K562 (cell line): Measurements from ENCODE around the gene IRF8. TPM values are rescaled to one million over a fixed set of nuclear protein-coding genes. Genes with fewer than 3 reads are reported as not detected.

Experiments used
- ATAC-seq: fragments of 200-7000 bp; cut with Tn5 transposase; 3 replicates; pipeline ENCODE4 v1.9.1; 2020; ENCODE audit warnings: moderate library complexity
- BruUV-seq: library from RNA; stranded (reverse); fragments of 400-500 nt; replicated peaks from 2 replicates; lab custom pipeline; 2021; lab: Mats Ljungman, UMichigan
- CTCF ChIA-PET: fragments of 300-600 bp; formaldehyde crosslinking; extraction: SDS; loops from one replicate; lab custom pipeline; 2021; ENCODE audit warnings: low intra/inter-chr PET ratio; lab: Yijun Ruan, JAX
- POLR2A ChIA-PET: fragments of 300-600, 350-650 bp; sonication (Branson Sonifier 250); formaldehyde crosslinking; extraction: SDS; loops from one replicate; lab custom pipeline; 2021; ENCODE audit warnings: antibody characterized with exemption, inconsistent platforms; lab: Yijun Ruan, JAX
- DNase-seq, 4 experiments: peaks; one replicate each; pipeline versions ENCODE4 v3.0.0 to v3.0.0-alpha.2; 2011 to 2018; ENCODE audit warnings: low spot score in 3 of 4, mixed read lengths in 3 of 4; ENCODE audit errors: extremely low read depth in 1 of 4
- FAIRE-seq: peaks from 2 replicates; lab custom pipeline; 2011; peaks lifted over from hg19 to GRCh38; lab: Jason Lieb, UNC
- H2AFZ ChIP-seq: 2 replicates; pipeline ENCODE4 v1.6.0; 2011; ENCODE audit warnings: low read depth, low read length, control low read depth, inconsistent platforms
- H3K27ac ChIP-seq: fragments of 200-600 bp; 3 replicates; pipeline ENCODE4 v1.8.0; 2011; ENCODE audit warnings: low read depth, mild to moderate bottlenecking, control low read depth, inconsistent platforms, low read length, moderate library complexity, mixed read lengths; ENCODE audit errors: extremely low read depth
- H3K27me3 ChIP-seq, 2 experiments: fragments of 300-600 bp in 1 of 2; 2 replicates in 1 of 2; 3 replicates in 1 of 2; pipeline versions ENCODE4 v1.6.0 to v1.8.0; 2011; ENCODE audit warnings: inconsistent platforms in 2 of 2, low read length in 2 of 2, mild to moderate bottlenecking in 1 of 2, mixed read lengths in 1 of 2, moderate library complexity in 1 of 2; ENCODE audit not compliant: control insufficient read depth in 2 of 2, insufficient read depth in 2 of 2
- H3K36me3 ChIP-seq: fragments of 300-600 bp; 3 replicates; pipeline ENCODE4 v1.8.0; 2011; ENCODE audit warnings: mild to moderate bottlenecking, low read length, inconsistent platforms; ENCODE audit not compliant: control insufficient read depth, insufficient read depth
- H3K4me1 ChIP-seq, 2 experiments: fragments of 200-600 bp in 1 of 2; replicated peaks in 1 of 2; 2 replicates in 1 of 2; 3 replicates in 1 of 2; pipeline versions ENCODE4 v1.5.1 to v1.8.0; 2011; ENCODE audit warnings: inconsistent platforms in 2 of 2, low read length in 2 of 2, mild to moderate bottlenecking in 1 of 2, mixed read lengths in 1 of 2, moderate library complexity in 1 of 2; ENCODE audit not compliant: control insufficient read depth in 2 of 2, insufficient read depth in 2 of 2
- H3K4me2 ChIP-seq: 2 replicates; pipeline ENCODE4 v1.6.1; 2011; ENCODE audit warnings: low read length, control low read depth, inconsistent platforms, mixed read lengths; ENCODE audit not compliant: insufficient read depth
- H3K4me3 ChIP-seq: fragments of 200-600 bp; sonication (generic), shearing (Covaris generic); 2 replicates; pipeline ENCODE4 v1.5.1; 2016; ENCODE audit warnings: control low read depth, inconsistent platforms
- H3K79me2 ChIP-seq: fragments of 200-600 bp; 3 replicates; pipeline ENCODE4 v1.8.0; 2011; ENCODE audit warnings: low read length, inconsistent platforms; ENCODE audit not compliant: control insufficient read depth, insufficient read depth
- H3K9ac ChIP-seq, 2 experiments: 2 replicates each; pipeline versions ENCODE4 v1.6.0 to v1.6.1; 2011; ENCODE audit warnings: low read depth in 2 of 2, low read length in 2 of 2, control low read depth in 1 of 2, inconsistent platforms in 1 of 2, mild to moderate bottlenecking in 1 of 2, mixed read lengths in 1 of 2; ENCODE audit not compliant: insufficient read depth in 1 of 2
- H3K9me1 ChIP-seq: one replicate; pipeline ENCODE4 v1.6.0; 2011; ENCODE audit warnings: inconsistent platforms, mild to moderate bottlenecking, low read length, moderate library complexity; ENCODE audit not compliant: control insufficient read depth, insufficient read depth
- H3K9me3 ChIP-seq: replicated peaks from 2 replicates; pipeline ENCODE4 v1.5.1; 2011; ENCODE audit warnings: low read depth, low read length, inconsistent platforms; ENCODE audit not compliant: control insufficient read depth, insufficient read depth
- H4K20me1 ChIP-seq: replicated peaks from 2 replicates; pipeline ENCODE4 v1.6.1; 2011; ENCODE audit warnings: low read length, inconsistent platforms, mixed read lengths; ENCODE audit not compliant: control insufficient read depth, insufficient read depth
- ARHGAP35 ChIP-seq: fragments of 450-650 bp; IDR thresholded peaks from 2 replicates; pipeline ENCODE4 v1.6.1; 2018; ENCODE audit not compliant: partially characterized antibody
- CBX8 ChIP-seq: fragments of 200-600 bp; sonication (generic); IDR thresholded peaks from 2 replicates; pipeline ENCODE4 v1.6.1; 2012; ENCODE audit warnings: borderline replicate concordance, mixed run types, low read depth, mild to moderate bottlenecking, moderate library complexity, mixed read lengths, low read length, control low read depth, inconsistent platforms; ENCODE audit not compliant: poor library complexity, severe bottlenecking; ENCODE audit errors: extremely low read depth
- CEBPG ChIP-seq, 3 experiments: fragments of 200-800 bp in 1 of 3; sonication (Bioruptor generic) in 1 of 3; sonication (generic) in 1 of 3; formaldehyde crosslinking in 1 of 3; IDR thresholded peaks in 2 of 3; conservative IDR thresholded peaks in 1 of 3; 2 replicates each; pipeline versions ENCODE4 v1.6.1 to v1.8.0; 2016 to 2022; ENCODE audit warnings: missing compliant biosample characterization in 2 of 3, missing genetic modification characterization in 2 of 3, mild to moderate bottlenecking in 1 of 3, missing genetic modification reagents in 1 of 3
- CREM ChIP-seq: IDR thresholded peaks from 2 replicates; pipeline ENCODE4 v1.6.1; 2014; ENCODE audit warnings: antibody characterized with exemption, low read depth
- MAFF ChIP-seq: IDR thresholded peaks from 2 replicates; pipeline ENCODE4 v1.6.1; 2012; ENCODE audit warnings: low read length, improper control_type of control experiment
- MXD1 ChIP-seq: fragments of 250-450 bp; sonication (Bioruptor Pico); IDR thresholded peaks from 2 replicates; pipeline ENCODE4 v1.8.0; 2021; ENCODE audit warnings: borderline replicate concordance, mild to moderate bottlenecking, moderate library complexity; ENCODE audit not compliant: poor library complexity, severe bottlenecking
- RBM34 ChIP-seq: fragments of 200-400 bp; formaldehyde crosslinking; IDR thresholded peaks from 2 replicates; pipeline ENCODE4 v1.6.1; 2018; ENCODE audit warnings: low read length, borderline replicate concordance; ENCODE audit not compliant: insufficient read depth
- SIX5 ChIP-seq, 2 experiments: IDR thresholded peaks; 2 replicates each; pipeline ENCODE4 v1.6.1; 2011; ENCODE audit warnings: low read length in 2 of 2, borderline replicate concordance in 1 of 2, low read depth in 1 of 2, mild to moderate bottlenecking in 1 of 2, moderate library complexity in 1 of 2; ENCODE audit not compliant: insufficient read depth in 1 of 2
- XRCC3 ChIP-seq: fragments of 450-650 bp; IDR thresholded peaks from 2 replicates; pipeline ENCODE4 v1.6.1; 2017; ENCODE audit warnings: mild to moderate bottlenecking, moderate library complexity
- ZFPM2 ChIP-seq: fragments of 250-450 bp; sonication (Bioruptor Pico); IDR thresholded peaks from 2 replicates; pipeline ENCODE4 v1.5.1; 2022; ENCODE audit warnings: mild to moderate bottlenecking
- ZNF644 ChIP-seq: fragments of 200-800 bp; sonication (Bioruptor generic); IDR thresholded peaks from 2 replicates; pipeline ENCODE4 v1.6.1; 2016; ENCODE audit warnings: low read depth, missing genetic modification characterization, missing compliant biosample characterization
- WGBS: fragments of 100-300 bp; shearing (Covaris generic); methylation state at CpG from one replicate; pipeline ENCODE4 v1.1.6; 2016; ENCODE audit warnings: low coverage, mixed read lengths; ENCODE audit not compliant: insufficient coverage; ENCODE audit errors: missing lambda C conversion rate; 5-methylcytosine and 5-hydroxymethylcytosine counted together
- in situ Hi-C: fragments of 300-500 bp; cut with MboI; formaldehyde crosslinking; loops from 4 replicates; pipeline ENCODE4 v1.15.0; 2018; ENCODE audit warnings: inconsistent platforms, mixed read lengths
- intact Hi-C: fragments of 100-400 bp; cut with micrococcal nuclease; formaldehyde crosslinking; loops from 2 replicates; pipeline ENCODE4 v1.14.2; 2022
- polyA plus RNA-seq, 8 experiments: library from polyadenylated mRNA; depleted of rRNA in 4 of 8; stranded (reverse) in 5 of 8; unstranded in 3 of 8; fragments of >200 nt; fragmentation: Nextera tagmentation in 2 of 8; fragmentation: Illumina TruSeq in 1 of 8; extraction: Ambion mirVana in 2 of 8; extraction: Trizol in 1 of 8; gene quantifications; 2 replicates each; pipeline versions ENCODE4 v1.2.1 to v1.2.3, GENCODE V29; 2011 to 2014; ENCODE audit warnings: inconsistent platforms in 1 of 8, missing spikeins in 1 of 8
- total RNA-seq, 7 experiments: library from RNA; depleted of rRNA in 6 of 7; stranded (reverse); fragments of >200 nt in 6 of 7; fragmentation: Illumina TruSeq in 2 of 7; extraction: Trizol in 2 of 7; gene quantifications; 2 replicates each; pipeline versions ENCODE4 v1.2.1 to v1.2.3, GENCODE V29; 2011 to 2021; ENCODE audit warnings: low replicate concordance in 1 of 7
- TF ChIP-seq, protein P1 (sequence below): sonication (generic); formaldehyde crosslinking; IDR thresholded peaks from 2 replicates; pipeline ENCODE4 v1.8.0; 2022; ENCODE audit warnings: mild to moderate bottlenecking, missing genetic modification reagents
- TF ChIP-seq, protein P2 (sequence below): fragments of 450-650 bp; IDR thresholded peaks from 2 replicates; pipeline ENCODE4 v1.7.1; 2018; ENCODE audit warnings: mild to moderate bottlenecking, low read depth; ENCODE audit not compliant: partially characterized antibody

IRF8 gene
- total and polyA plus RNA-seq, 9 of the 15 experiments (the other 6 are each of a cell fraction or from before 2014, with no cell fraction given) = 0.01 to 0.98 TPM; not detected in 7

DNA sequence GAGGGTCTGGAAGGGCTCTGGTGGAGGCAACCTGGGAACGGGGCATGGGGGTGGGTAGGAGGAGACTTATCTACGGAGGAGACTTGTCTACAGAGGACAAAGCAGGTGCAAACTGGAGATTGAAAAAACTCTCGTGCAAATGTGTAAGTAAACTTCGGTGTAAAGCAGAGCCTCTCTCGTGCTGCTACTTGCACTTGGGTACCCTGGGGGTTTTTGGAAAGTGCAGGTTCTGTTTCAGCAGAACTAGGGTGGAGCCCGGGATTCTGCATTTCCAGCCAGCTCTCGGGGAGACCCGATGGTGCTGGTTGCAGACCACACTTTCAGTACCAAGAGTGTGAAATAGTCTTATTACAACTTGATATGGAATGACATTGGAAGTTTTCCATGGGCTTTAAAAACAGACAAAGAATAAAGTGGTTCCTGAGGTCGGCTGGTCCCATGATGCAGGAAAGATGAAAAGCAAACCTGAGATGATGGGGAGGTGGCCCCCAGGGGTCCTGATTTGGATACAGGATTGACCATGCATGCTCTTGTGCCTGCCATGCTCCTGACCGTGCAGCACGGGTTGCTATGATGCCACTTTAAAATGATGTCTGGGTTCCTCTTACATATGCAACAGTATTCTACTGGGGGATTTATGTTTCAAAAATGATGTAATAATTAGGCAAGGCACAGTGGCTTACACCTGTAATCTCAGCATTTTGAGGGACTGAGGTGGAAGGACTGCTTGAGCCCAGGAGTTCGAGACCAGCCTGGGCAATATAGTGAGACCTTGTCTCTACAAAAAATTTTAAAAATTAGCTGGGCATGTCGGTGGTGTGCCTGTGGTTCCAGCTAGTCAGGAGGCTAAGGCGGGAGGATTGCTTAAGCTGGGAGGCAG is 69.3 kb downstream of the IRF8 start:
- H3K4me3 ChIP-seq = no peak overlapping the region
- DNase-seq = no peak
- H3K4me1 ChIP-seq = no peaks in the 10 kb centered on the region
- CTCF ChIA-PET = no interaction called here
- TF ChIP-seq ZFPM2 (no peak), CREM (no peak), RBM34 (no peak), MXD1 (CRISPR knock-in tag) (no peak), MAFF (no peak), CEBPG (CRISPR knock-in tag; IDR thresholded peaks at IDR 0.05) (no peak), CEBPG (tag; conservative IDR thresholded peaks at IDR 0.05 in 1 of 2, IDR thresholded peaks at IDR 0.05 in 1 of 2) (no peak), CBX8 (no peak), XRCC3 (no peak), SIX5 (IDR thresholded peaks at IDR 0.05; ENCODE audit: borderline replicate concordance in 1 of 2, insufficient read depth in 1 of 2, low read depth in 1 of 2, low read length in 2 of 2) (no peak), ARHGAP35 (no peak), ZNF644 (tag) (no peak)
- TF ChIP-seq, protein P1, sequence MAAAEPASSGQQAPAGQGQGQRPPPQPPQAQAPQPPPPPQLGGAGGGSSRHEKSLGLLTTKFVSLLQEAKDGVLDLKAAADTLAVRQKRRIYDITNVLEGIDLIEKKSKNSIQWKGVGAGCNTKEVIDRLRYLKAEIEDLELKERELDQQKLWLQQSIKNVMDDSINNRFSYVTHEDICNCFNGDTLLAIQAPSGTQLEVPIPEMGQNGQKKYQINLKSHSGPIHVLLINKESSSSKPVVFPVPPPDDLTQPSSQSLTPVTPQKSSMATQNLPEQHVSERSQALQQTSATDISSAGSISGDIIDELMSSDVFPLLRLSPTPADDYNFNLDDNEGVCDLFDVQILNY (CRISPR knock-in tag) = no peak
- TF ChIP-seq, protein P2, sequence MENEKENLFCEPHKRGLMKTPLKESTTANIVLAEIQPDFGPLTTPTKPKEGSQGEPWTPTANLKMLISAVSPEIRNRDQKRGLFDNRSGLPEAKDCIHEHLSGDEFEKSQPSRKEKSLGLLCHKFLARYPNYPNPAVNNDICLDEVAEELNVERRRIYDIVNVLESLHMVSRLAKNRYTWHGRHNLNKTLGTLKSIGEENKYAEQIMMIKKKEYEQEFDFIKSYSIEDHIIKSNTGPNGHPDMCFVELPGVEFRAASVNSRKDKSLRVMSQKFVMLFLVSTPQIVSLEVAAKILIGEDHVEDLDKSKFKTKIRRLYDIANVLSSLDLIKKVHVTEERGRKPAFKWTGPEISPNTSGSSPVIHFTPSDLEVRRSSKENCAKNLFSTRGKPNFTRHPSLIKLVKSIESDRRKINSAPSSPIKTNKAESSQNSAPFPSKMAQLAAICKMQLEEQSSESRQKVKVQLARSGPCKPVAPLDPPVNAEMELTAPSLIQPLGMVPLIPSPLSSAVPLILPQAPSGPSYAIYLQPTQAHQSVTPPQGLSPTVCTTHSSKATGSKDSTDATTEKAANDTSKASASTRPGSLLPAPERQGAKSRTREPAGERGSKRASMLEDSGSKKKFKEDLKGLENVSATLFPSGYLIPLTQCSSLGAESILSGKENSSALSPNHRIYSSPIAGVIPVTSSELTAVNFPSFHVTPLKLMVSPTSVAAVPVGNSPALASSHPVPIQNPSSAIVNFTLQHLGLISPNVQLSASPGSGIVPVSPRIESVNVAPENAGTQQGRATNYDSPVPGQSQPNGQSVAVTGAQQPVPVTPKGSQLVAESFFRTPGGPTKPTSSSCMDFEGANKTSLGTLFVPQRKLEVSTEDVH = no peak
- TF ChIP-seq, all 486 proteins: peak for 0
- FAIRE-seq = no peak
- H3K27ac ChIP-seq = no peak overlapping the region
- WGBS = under 1% methylated on average over 14 of the region's 14 CpGs
- H3K27me3 ChIP-seq = peaks cover 0 to 33% of the 10 kb centered on the region in 2 experiments; a peak in 3 of 5 replicates
- no peak overlapping the region for H2AFZ ChIP-seq
- H3K9me3 ChIP-seq = no peaks in the 10 kb centered on the region; the same call in none of the 2 replicates
- ATAC-seq = no peak
- no peaks in the 10 kb centered on the region for H3K36me3 ChIP-seq
- no peak overlapping the region for H3K4me2 ChIP-seq
- intact Hi-C loops = no loop called here
- no peaks in the 10 kb centered on the region for H4K20me1 ChIP-seq
- in situ Hi-C loops = no loop called here
- no TSS peak for BruUV-seq
- H3K9ac ChIP-seq = no peak overlapping the region
- H3K79me2 ChIP-seq = no peaks in the 10 kb centered on the region
- no peaks in the 10 kb centered on the region for H3K9me1 ChIP-seq
- POLR2A ChIA-PET = no interaction called here
